ENCODE measurements around the gene PSME3.
A peak's percentile ranks its signal among the peaks of the same experiment; 100 is the strongest.

PSME3 gene

DNA sequence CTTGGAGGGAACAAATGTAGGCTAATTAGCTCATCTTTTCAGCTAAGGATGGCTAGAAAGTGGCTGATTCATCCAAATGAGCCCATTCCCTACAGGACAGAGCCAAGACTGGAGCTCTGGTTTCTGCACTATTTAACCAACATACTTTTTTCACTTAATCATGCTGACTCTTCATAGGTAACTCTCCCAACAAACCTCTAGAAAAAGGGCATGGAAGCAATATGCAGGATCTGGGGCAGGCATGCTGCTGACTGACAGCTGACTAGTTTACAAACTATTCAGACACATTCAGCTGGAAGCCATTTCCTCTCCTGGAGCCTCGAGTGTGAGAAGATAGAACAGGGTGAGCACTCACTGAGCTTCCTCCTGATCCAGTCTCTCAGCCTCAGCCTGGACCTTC lies 15.3 kb upstream of the PSME3 start:
- no peak for DNase-seq (ENCODE audit: low read depth in 2 of 2)

- DNase-seq (ENCODE audit: low read depth in 2 of 2), result no peak
These were observed 14.8 kb upstream of the PSME3 start for GRCh38 chr17:42818379-42818778.

DNA sequence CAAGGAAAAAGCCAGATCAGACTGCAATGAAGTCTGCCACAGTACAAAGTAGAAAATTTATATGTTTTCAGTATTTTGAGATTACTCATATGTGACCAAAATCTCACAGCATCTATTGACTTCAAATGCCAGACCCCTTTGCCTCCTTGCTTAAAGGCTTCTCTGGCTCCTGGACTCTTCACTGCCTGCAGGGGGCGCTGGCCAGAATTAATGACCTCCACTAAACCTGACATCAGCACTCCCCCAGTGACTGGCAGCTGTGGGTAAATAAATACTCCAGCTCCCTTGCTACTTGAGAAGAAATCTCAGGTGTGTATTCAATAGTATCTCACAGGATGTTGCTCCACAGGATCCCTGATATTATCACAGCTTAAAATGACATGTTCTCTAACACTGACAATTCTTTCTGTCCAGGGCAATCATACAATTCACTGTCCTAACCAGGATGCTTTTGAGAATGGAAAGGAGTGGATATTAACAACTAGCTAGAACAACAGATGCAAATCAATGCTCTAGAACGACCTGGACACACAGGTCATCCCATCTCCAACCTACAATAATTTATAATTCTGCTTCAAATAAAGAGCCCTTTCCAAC lies 13.2 kb upstream of the PSME3 start:
- peak; percentile 34 to 41 for DNase-seq (ENCODE audit: low read depth in 2 of 2)

- DNase-seq (ENCODE audit: low read depth in 2 of 2), result no peak
These were observed 12.0 kb upstream of the PSME3 start for GRCh38 chr17:42821176-42821575.

- DNase-seq (ENCODE audit: low read depth in 2 of 2), result no peak
These were observed 5.7 kb upstream of the PSME3 start for GRCh38 chr17:42827472-42827871.

DNA sequence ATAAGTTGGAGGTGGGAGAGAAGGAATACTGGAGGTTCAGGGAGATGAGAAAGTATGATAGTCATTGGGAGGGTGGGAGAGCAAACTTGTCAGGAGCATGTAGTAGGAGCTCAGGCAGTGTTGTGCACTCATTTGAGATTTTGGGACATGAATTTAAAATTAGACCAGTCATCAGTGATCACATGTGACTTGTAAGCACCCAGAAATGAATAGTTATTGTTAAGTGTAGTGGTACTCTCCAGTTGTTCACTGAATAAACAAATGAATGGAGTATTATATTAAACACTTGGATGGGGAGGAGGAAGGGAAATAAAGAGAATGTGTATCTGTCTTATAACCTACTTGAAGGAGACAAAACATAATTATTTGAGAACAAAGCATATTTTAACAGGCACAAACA lies 2.2 kb upstream of the PSME3 start:
- no peak for DNase-seq (ENCODE audit: low read depth in 2 of 2)

- no peak for DNase-seq (ENCODE audit: low read depth in 2 of 2)
These were observed 824 bp upstream of the PSME3 start for GRCh38 chr17:42832213-42832933.

- DNase-seq (ENCODE audit: low read depth in 2 of 2), result no peak
These were observed 698 bp downstream of the PSME3 start for GRCh38 chr17:42833767-42834422.

DNA sequence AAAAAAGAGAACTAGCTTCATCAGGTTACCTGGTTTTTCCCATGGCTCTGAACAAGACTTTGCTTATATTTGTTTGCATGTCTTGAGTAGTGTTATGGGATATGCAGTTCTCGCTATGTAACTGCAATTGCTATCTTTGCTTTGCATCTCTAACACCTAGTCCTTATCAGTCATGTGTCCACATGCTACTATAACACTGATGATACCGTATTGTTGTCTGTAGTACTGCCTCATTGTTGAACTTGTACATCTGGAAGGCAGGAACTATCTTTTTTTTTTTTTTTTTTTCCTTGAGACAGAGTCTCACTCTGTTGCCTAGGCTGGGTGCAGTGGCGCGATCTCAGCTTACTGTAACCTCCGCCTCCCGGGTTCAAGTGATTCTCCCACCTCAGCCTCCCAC lies 2.5 kb downstream of the PSME3 start:
- DNase-seq (ENCODE audit: low read depth in 2 of 2), result no peak

GRCh38 chr17:42841975-42842685 lies 8.9 kb downstream of the PSME3 start:
- DNase-seq (ENCODE audit: low read depth in 2 of 2), result no peak

GRCh38 chr17:42843358-42843934 lies 10.2 kb downstream of the PSME3 start:
- DNase-seq (ENCODE audit: low read depth in 2 of 2), result no peak

DNA sequence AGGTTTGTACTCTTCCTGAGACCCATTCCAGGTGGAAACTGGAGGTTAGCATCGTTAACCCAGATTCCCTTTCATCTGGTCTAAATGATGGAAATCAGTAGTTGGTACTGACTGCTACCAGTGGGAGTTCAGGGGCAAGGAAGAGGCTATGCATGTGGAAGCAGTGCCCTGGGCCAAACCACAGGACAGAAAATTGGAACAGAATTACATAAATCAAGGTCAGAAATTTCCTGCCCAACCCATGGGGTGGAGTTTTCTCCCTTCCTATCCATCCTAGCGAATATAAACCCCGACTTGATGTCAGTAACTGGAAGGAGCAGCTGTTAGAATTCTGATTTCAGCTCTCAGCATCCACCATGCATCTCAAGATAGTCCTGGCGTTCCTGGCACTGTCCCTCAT lies 11.1 kb downstream of the PSME3 start, which contains the start of gene AOC2:
Gene AOC2, plus strand, starts transcription at position 310 of the 400 bp plus-strand sequence. Its CDS starts 47 bp downstream, at position 357.
- no peak for DNase-seq (ENCODE audit: low read depth in 2 of 2)

- DNase-seq (ENCODE audit: low read depth in 2 of 2), result no peak
These were observed 11.8 kb downstream of the PSME3 start for GRCh38 chr17:42844761-42845555.

DNA sequence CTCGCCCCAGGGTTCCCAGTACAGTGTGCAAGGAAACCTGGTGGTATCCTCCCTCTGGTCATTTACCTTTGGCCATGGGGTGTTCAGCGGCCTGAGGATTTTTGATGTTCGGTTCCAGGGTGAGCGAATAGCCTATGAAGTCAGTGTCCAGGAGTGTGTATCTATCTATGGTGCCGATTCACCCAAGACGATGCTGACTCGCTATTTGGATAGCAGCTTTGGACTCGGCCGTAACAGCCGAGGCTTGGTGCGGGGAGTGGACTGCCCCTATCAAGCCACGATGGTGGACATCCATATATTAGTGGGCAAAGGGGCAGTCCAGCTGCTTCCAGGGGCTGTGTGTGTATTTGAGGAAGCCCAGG lies 12.3 kb downstream of the PSME3 start:
- no peak for DNase-seq (ENCODE audit: low read depth in 2 of 2)

DNA sequence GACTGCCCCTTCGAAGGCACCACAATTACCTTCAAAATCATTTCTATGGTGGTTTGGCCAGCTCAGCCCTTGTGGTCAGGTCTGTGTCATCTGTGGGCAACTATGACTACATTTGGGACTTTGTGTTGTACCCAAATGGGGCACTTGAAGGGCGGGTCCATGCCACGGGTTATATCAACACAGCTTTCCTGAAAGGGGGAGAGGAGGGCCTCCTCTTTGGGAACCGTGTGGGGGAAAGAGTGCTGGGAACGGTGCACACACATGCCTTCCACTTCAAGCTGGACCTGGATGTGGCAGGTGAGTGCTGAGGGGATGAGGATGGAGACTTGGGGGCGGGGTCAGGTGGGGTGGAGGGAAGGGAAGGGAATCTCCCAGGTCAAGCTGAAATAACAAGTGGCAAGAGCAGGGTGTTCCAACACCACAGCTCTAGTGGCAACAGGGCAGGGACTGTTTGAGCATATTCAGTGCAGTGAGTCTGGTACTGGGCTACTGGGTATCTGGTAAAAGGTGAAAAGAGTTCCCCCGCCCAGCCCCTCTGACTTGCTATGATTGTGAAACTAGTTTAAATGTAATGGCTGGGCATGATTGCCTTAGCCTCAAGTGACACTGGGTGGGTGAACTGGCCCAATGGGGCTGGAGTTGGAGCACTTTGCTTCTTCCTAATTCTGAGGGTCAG lies 12.9 kb downstream of the PSME3 start:
- DNase-seq (ENCODE audit: low read depth in 2 of 2), result no peak

GRCh38 chr17:42846594-42847280 lies 13.5 kb downstream of the PSME3 start:
- DNase-seq (ENCODE audit: low read depth in 2 of 2), result no peak

DNA sequence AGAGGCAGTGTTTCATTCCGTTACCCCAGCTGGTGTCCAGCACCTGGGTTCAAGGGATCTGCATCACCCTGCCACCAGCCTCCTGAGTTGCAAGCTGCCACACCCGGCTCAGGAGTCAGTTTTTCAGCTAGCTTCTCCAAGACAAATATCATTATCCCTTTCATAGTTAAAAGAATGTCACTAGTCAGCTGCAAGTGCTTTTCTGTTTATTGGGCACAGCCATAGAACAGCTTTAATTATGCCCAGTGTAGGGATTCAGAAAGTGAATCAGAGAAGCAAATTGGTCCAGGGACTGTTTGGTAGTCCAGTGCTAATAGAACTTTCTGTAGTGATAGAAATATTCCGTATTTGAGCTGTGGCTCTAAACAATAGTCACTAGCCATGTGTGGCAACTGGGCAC lies 14.9 kb downstream of the PSME3 start:
- no peak for DNase-seq (ENCODE audit: low read depth in 2 of 2)

DNA sequence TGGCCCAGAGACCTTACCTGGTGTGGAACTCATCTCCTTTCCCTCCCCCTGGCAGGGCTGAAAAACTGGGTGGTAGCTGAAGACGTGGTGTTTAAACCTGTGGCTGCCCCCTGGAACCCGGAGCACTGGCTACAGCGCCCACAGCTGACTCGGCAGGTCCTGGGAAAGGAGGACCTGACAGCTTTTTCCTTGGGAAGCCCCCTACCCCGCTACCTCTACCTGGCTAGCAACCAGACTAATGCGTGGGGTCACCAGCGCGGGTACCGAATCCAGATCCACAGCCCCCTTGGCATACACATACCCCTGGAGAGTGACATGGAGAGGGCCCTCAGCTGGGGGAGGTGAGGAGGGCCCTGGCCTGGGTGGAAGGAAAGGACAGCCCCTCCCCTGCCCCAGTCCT lies 15.8 kb downstream of the PSME3 start:
- DNase-seq (ENCODE audit: low read depth in 2 of 2), result no peak

GRCh38 chr17:42849451-42850181 lies 16.4 kb downstream of the PSME3 start:
- no peak for DNase-seq (ENCODE audit: low read depth in 2 of 2)
